Globus pallidus (tissue), 1 donor: ENCODE measurements around the gene CRLF1.
A peak's percentile ranks its signal among the peaks of the same experiment; 100 is the strongest.

Source experiments
- DNase-seq: peaks from one replicate; pipeline ENCODE4 v3.0.0-alpha.2; 2015; ENCODE audit warnings: low spot score

The CRLF1 gene

DNA sequence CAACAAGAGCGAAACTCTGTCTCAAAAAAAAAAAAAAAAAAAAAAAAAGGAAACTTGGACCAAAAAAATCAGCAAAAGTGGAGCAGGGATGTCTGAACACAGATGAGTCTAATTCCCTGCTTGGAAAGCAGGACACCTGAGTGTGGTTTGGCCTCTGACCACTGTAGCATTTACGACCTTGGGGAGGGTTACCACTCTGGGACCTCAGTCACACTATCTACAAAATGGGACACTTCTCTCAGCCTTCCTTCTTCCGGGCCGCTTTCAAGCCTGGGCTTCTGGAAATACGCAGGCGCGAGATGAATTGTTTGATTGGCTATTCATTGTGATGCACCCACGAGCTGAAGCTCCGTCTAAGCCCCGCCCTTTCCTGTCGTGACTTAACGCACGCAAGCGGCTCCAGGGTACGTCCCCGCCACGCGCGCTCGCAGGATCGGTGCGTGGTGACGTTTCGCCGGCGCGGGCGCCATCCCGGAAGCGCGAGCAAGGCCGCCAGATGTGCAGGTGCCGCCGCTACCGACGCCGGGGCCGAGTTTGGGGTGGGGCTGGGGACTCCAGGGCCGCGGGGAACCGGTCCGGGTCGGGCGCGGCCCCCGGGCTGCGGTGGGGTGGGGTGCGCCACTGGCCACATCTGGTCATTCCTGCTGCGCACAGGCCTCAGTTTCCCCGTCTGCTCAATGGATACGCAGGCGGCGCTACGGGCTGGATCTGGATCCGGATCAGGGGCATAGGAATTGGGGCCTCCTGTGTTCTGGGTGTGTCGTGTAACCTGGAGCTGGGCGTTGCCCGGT is 49.0 kb downstream of the CRLF1 start, which contains the start of gene KXD1:
TSS of gene KXD1 (plus strand) at position 460 of the 791 bp plus-strand sequence. CDS start 4,187 bp downstream, outside the sequence.
- peak; percentile 98 for DNase-seq

DNA sequence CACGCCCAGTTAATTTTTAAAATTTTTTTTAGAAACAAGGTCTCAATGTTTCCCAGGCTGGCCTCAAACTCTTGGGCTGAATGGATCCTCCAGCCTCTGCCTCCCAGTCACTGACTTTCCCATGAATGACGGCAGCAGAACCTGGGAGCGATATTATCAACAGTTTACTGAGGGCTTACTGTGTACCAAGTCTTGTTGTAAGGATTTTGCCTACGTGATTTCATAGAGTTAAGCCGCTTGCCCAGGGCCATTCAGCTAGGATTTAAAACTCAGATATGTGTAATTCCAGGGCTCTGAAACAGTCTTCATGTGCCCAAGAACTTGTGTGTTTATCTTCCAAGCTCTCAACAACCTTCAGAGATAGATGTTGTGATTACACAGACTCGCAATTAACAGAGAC is 55.0 kb downstream of the CRLF1 start:
- DNase-seq = no peak

DNA sequence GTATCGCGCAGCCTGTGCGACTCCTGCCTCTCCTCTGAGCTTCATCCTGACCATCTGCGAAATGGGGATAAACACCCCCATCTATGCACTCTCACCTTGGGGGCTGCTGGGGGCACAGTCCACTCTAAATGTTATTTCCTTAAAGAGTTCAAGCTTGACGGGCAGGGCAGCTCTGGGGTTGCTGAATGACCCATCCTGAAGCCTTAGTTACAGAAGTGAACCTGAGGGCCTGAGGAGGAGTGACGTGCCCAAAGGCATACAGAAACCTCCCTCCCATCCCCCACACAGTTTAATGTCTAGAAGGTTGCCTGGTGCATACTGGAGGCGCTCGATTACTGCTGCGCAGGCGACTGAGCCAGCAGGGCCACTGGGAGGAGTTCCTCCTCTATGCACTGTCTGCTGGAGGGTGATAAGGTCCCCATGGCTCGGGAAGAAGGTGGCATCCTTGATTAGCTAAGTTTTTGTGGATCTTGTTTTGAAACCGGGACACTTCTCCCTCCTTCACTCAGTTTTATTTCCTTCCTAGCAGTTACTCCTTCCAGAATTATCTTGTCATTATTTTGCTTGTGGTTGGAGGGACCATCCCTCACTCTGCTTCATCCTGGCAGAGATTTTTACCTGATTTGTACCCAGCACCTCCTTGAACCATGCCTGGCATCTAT is 62.7 kb downstream of the CRLF1 start:
- no peak for DNase-seq
